AG08396 (cell line): Measurements from ENCODE around the gene PCDHGA1.
"Not testable (repeated sequence)": the region's sequence is repeated elsewhere in the genome, so short reads cannot be mapped to it uniquely, and the experiment has no call there.

Experiments used
- DNase-seq: peaks from one replicate; pipeline ENCODE4 v3.0.0; 2012; ENCODE audit warnings: low spot score, mixed read lengths

Gene PCDHGA1

GRCh38 chr5:141383345-141383744 is 53.0 kb downstream of the PCDHGA1 start:
- DNase-seq = no peak

DNA sequence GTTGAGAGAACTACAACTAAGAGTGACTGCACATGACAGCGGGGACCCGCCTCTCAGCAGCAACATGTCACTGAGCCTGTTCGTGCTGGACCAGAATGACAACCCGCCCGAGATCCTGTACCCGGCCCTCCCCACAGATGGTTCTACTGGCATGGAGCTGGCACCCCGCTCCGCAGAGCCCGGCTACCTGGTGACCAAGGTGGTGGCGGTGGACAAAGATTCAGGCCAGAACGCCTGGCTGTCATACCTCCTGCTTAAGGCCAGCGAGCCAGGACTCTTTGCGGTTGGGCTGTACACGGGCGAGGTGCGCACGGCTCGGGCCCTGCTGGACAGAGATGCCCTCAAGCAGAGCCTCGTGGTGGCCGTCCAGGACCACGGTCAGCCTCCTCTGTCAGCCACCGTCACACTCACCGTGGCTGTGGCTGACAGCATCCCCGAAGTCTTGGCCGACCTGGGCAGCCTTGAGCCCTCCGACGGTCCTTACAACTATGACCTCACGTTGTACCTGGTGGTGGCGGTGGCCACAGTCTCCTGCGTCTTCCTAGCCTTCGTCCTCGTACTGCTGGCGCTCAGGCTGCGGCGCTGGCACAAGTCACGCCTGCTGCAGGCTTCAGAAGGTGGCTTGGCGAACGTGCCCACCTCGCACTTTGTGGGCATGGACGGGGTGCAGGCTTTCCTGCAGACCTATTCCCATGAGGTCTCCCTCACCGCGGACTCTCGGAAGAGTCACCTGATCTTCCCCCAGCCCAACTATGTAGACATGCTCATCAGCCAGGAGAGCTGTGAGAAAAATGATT is 54.4 kb downstream of the PCDHGA1 start:
- no peak for DNase-seq

GRCh38 chr5:141387557-141388311 is 57.4 kb downstream of the PCDHGA1 start, which contains the start of gene PCDHGB4:
TSS of gene PCDHGB4 (plus strand) at chr5:141387698. CDS start at chr5:141387885, 187 bp downstream.
- DNase-seq = peak; percentile 31

DNA sequence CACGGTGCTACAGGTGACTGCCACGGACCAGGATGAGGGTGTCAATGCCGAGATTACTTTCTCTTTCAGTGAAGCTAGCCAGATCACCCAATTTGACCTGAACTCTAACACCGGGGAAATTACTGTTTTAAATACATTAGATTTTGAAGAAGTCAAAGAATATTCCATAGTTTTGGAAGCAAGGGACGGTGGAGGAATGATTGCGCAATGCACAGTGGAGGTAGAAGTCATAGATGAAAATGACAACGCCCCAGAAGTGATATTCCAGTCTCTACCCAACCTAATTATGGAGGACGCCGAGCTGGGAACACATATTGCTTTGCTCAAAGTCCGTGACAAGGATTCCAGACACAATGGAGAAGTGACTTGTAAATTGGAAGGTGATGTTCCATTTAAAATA is 58.3 kb downstream of the PCDHGA1 start:
- DNase-seq = no peak

DNA sequence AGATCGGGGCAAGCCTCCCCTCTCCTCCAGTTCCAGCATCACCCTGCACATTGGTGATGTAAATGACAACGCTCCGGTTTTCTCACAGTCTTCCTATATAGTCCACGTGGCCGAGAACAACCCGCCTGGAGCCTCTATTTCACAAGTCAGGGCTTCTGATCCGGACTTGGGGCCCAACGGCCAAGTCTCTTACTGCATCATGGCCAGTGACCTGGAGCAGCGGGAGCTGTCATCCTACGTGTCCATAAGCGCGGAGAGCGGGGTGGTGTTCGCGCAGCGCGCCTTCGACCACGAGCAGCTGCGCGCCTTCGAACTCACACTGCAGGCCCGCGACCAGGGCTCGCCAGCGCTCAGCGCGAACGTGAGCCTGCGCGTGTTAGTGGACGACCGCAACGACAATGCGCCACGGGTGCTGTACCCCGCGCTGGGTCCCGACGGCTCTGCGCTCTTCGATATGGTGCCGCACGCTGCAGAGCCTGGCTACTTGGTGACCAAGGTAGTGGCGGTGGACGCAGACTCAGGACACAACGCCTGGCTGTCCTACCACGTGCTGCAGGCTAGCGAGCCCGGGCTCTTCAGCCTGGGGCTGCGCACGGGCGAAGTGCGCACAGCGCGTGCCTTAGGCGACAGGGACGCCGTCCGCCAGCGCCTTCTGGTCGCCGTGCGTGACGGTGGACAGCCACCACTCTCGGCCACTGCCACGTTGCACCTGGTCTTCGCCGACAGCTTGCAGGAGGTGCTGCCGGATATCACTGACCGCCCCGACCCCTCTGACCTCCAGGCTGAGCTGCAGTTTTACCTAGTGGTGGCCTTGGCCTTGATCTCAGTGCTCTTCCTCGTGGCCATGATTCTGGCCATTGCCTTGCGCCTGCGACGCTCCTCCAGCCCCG is 59.1 kb downstream of the PCDHGA1 start:
- DNase-seq = no peak

- no peak for DNase-seq
Measured at GRCh38 chr5:141392429-141393198, 62.3 kb downstream of the PCDHGA1 start, which contains the start of gene PCDHGA8. TSS of gene PCDHGA8 (plus strand) at chr5:141392633. CDS start at chr5:141392814, 181 bp downstream.

DNA sequence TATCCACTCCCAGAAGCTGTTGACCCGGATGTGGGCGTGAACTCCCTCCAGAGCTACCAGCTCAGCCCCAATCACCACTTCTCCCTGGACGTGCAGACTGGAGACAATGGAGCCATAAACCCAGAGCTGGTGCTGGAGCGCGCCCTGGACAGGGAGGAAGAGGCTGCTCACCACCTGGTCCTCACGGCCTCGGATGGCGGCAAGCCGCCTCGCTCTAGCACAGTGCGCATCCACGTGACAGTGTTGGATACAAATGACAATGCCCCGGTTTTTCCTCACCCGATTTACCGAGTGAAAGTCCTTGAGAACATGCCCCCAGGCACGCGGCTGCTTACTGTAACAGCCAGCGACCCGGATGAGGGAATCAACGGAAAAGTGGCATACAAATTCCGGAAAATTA is 63.0 kb downstream of the PCDHGA1 start:
- DNase-seq = no peak

GRCh38 chr5:141394401-141395187 is 64.3 kb downstream of the PCDHGA1 start:
- not testable (repeated sequence) for DNase-seq

- peak; percentile 66 for DNase-seq
Measured at GRCh38 chr5:141397756-141398551, 67.6 kb downstream of the PCDHGA1 start, which contains the start of gene PCDHGB5. TSS of gene PCDHGB5 (plus strand) at chr5:141397947. CDS start at chr5:141398128, 181 bp downstream.

GRCh38 chr5:141398608-141399007 is 68.3 kb downstream of the PCDHGA1 start:
- DNase-seq = no peak

- DNase-seq = no peak
Measured at GRCh38 chr5:141399555-141400258, 69.4 kb downstream of the PCDHGA1 start.

GRCh38 chr5:141402553-141403243 is 72.4 kb downstream of the PCDHGA1 start, which contains the start of gene PCDHGA9:
TSS of gene PCDHGA9 (plus strand) at chr5:141402778. CDS start at chr5:141402953, 175 bp downstream.
- peak; percentile 70 for DNase-seq

GRCh38 chr5:141403387-141403786 is 73.1 kb downstream of the PCDHGA1 start:
- no peak for DNase-seq

DNA sequence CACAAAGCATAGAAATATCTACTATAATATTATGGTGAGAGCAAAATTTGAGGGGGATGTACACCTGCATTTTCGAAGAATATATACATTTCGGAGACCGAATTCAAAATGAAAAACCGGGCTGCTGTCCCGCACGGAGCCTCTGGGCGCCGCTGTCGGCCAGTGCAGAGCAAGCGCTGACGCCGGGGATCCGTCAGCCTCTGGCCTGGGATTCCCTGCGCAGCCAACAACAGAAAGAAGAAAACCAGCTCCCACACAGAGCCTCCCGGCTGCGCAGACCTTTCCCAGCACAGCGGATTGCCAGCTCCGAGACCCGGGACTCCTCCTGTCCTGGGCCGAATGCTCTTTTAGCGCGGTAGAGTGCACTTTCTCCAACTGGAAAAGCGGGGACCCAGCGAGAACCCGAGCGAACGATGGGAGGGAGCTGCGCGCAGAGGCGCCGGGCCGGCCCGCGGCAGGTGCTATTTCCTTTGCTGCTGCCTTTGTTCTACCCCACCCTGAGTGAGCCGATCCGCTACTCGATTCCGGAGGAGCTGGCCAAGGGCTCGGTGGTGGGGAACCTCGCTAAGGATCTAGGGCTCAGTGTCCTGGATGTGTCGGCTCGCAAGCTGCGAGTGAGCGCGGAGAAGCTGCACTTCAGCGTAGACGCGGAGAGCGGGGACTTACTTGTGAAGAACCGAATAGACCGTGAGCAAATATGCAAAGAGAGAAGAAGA is 77.6 kb downstream of the PCDHGA1 start, which contains the start of gene PCDHGB6:
Gene PCDHGB6 (plus strand): TSS at position 232 of the 716 bp plus-strand sequence. CDS start 182 bp downstream, at position 414.
- not testable (repeated sequence) for DNase-seq

- DNase-seq = no peak
Measured at GRCh38 chr5:141409598-141410306, 79.4 kb downstream of the PCDHGA1 start.

DNA sequence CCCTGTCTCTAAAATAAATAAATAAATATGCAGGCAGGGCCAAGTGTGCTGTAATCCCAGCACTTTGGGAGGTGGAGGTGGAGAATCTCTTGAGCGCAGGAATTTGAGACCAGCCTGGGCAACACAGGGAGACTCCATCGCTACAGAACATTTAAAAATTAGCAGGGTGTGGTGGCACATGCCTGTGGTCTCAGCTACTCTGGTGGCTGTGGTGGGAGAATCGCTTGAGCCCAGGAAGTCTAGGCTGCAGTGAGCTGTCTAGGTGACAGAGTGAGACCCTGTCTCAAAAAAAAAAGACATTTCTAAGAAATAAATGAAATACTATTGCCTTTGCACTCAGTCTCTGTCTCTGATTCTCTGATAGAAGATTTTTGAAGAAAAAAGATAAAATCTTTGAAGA is 81.3 kb downstream of the PCDHGA1 start:
- DNase-seq = no peak
